DND-41 (cell line): Measurements from ENCODE around the gene TMEM38B.

ENCODE experiments used
- CTCF ChIP-seq: IDR thresholded peaks from 2 replicates; pipeline ENCODE4 v1.5.1; 2012; ENCODE audit warnings: borderline replicate concordance, low read length, moderate library complexity, mild to moderate bottlenecking; ENCODE audit not compliant: poor library complexity, severe bottlenecking; ENCODE audit errors: extremely low read depth
- EZH2 ChIP-seq: IDR thresholded peaks from 3 replicates; pipeline ENCODE4 v1.6.1; 2012; ENCODE audit warnings: borderline replicate concordance, low read depth, mild to moderate bottlenecking, moderate library complexity, low read length, inconsistent platforms; ENCODE audit not compliant: severe bottlenecking

DNA sequence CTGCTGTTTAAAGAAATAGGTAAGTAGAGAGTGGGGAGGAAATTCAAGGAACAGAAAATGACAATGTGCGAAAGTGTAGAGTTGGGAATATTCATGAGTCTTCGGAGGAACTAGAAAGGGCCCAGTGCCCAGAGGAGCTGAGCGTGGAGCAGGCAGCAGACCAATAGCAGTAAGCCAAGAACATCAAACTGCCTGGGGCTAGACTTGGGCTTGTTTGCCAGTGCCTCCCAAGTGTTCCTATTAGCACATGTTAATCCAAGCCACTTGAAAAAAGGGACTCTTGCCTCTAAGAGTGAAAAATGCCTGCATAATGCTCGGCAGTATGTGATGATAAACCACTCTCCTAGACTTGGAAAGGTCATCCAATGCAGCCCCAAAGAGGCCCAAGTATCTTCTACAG is 33.3 kb upstream of the TMEM38B start:
- TF ChIP-seq EZH2 = no peak
- TF ChIP-seq CTCF = no peak
